Measurements from ENCODE around the gene RPL18. TPM values are rescaled to one million over a fixed set of nuclear protein-coding genes. Genes with fewer than 3 reads are reported as not detected.

RPL18 gene
- total RNA-seq, 1 donor from 2014 or later = 3,293 TPM

DNA sequence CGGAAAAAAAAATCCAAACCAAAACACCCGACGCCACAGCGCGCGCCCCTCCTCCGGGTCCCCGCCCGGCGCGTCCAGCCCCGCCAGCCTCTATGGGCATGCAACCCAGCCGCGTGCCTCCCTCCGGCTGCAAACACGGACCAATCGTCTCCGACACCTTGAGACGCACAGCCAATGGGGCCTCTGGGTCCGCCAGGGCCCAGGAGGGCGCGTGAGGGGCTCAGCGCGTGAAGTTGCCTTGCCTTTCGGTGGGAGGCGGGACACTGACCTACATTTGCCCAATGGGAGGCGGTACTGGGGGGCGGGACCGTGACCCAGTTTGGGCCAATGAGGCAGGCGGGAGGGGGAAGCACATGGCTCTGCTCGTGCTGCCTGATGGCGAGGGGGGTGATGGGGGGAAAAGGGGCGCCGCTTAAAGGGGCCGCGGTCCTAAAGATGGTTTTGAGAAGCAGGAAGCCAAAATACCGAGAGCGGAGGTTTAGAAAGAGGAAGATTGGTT lies 18.5 kb upstream of the RPL18 start:
- DNase-seq (ENCODE audit: low read depth) = peak; percentile 94
- peaks cover 3% of the 10 kb centered on the region for H3K27me3 ChIP-seq (ENCODE audit: control insufficient read depth, insufficient read depth, low read length)
- H3K4me3 ChIP-seq (ENCODE audit: low read depth, low read length) = peak overlapping the region; percentile 56
- TF ChIP-seq, protein P1, sequence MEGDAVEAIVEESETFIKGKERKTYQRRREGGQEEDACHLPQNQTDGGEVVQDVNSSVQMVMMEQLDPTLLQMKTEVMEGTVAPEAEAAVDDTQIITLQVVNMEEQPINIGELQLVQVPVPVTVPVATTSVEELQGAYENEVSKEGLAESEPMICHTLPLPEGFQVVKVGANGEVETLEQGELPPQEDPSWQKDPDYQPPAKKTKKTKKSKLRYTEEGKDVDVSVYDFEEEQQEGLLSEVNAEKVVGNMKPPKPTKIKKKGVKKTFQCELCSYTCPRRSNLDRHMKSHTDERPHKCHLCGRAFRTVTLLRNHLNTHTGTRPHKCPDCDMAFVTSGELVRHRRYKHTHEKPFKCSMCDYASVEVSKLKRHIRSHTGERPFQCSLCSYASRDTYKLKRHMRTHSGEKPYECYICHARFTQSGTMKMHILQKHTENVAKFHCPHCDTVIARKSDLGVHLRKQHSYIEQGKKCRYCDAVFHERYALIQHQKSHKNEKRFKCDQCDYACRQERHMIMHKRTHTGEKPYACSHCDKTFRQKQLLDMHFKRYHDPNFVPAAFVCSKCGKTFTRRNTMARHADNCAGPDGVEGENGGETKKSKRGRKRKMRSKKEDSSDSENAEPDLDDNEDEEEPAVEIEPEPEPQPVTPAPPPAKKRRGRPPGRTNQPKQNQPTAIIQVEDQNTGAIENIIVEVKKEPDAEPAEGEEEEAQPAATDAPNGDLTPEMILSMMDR (IDR thresholded peaks at IDR 0.05; ENCODE audit: insufficient read depth, low read length, poor library complexity, severe bottlenecking) = no peak
- H3K36me3 ChIP-seq (ENCODE audit: control insufficient read depth, insufficient read depth, low read length) = no peaks in the 10 kb centered on the region

- DNase-seq (ENCODE audit: low read depth) = no peak
- H3K36me3 ChIP-seq (ENCODE audit: control insufficient read depth, insufficient read depth, low read length) = no peaks in the 10 kb centered on the region
- H3K4me3 ChIP-seq (ENCODE audit: low read depth, low read length) = peak within 1 kb of the TSS; percentile 56
- peaks cover 3% of the 10 kb centered on the region for H3K27me3 ChIP-seq (ENCODE audit: control insufficient read depth, insufficient read depth, low read length)
- TF ChIP-seq, protein P1 (IDR thresholded peaks at IDR 0.05; ENCODE audit: insufficient read depth, low read length, poor library complexity, severe bottlenecking) = peak; percentile 18
Observed at GRCh38 chr19:48636859-48637448, 18.0 kb upstream of the RPL18 start, which contains the start of gene DBP. Gene DBP, minus strand, starts transcription at chr19:48637379. Its CDS starts 385 bp downstream, at chr19:48636994.

DNA sequence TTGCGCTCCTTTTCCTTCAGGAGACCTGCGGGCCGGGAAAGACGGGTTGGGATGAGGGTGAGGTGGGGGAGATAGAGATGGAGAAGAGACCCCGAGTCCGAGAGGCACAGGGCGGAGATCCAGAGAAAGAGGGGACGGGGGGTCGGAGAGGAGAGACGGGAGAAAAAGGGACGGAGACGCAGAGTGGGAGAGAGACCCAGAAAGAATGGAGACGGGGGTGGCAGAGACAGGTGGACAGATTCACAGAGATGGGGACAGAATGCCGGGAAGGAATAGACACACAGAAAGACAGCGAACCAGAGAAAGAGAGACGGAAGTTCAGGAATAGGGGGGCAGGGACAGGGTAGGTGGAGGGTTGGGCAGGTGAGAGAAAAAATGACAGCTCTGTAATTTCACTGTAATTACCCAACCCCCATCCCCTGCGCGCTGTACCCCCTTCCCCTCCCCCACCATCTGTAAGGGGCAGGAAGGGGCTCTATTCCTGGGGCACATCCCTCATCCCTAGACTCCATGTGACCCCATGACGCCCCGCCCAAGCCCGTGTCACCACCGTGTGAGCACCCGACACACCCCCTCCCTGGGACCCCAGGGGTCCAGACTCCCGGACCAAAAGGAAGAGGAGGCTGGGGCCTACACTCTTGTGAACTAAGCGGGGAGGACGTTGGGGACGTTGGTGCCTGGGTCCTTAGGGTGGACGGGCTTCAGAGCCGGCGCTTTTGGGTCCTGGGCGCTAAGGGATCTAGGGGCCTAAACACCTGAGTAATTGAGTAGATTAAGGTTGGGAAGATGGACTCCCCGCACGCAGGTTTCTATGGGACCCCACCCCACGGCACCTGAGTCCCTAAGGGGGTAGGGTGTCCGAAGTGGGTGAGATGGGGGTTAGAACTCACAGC lies 17.2 kb upstream of the RPL18 start:
- no peaks in the 10 kb centered on the region for H3K36me3 ChIP-seq (ENCODE audit: control insufficient read depth, insufficient read depth, low read length)
- peak overlapping the region; percentile 42 for H3K4me3 ChIP-seq (ENCODE audit: low read depth, low read length)
- TF ChIP-seq, protein P1 (IDR thresholded peaks at IDR 0.05; ENCODE audit: insufficient read depth, low read length, poor library complexity, severe bottlenecking) = no peak
- DNase-seq (ENCODE audit: low read depth) = no peak
- peaks cover 3% of the 10 kb centered on the region for H3K27me3 ChIP-seq (ENCODE audit: control insufficient read depth, insufficient read depth, low read length)

- TF ChIP-seq, protein P1 (IDR thresholded peaks at IDR 0.05; ENCODE audit: insufficient read depth, low read length, poor library complexity, severe bottlenecking) = no peak
- Histone ChIP-seq H3K36me3 (ENCODE audit: control insufficient read depth, insufficient read depth, low read length) (no peaks in the 10 kb centered on the region), H3K4me3 (ENCODE audit: low read depth, low read length) (peak overlapping the region; percentile 42), H3K27me3 (ENCODE audit: control insufficient read depth, insufficient read depth, low read length) (peaks cover 3% of the 10 kb centered on the region)
- no peak for DNase-seq (ENCODE audit: low read depth)
Observed at GRCh38 chr19:48635263-48635965, 16.4 kb upstream of the RPL18 start.

DNA sequence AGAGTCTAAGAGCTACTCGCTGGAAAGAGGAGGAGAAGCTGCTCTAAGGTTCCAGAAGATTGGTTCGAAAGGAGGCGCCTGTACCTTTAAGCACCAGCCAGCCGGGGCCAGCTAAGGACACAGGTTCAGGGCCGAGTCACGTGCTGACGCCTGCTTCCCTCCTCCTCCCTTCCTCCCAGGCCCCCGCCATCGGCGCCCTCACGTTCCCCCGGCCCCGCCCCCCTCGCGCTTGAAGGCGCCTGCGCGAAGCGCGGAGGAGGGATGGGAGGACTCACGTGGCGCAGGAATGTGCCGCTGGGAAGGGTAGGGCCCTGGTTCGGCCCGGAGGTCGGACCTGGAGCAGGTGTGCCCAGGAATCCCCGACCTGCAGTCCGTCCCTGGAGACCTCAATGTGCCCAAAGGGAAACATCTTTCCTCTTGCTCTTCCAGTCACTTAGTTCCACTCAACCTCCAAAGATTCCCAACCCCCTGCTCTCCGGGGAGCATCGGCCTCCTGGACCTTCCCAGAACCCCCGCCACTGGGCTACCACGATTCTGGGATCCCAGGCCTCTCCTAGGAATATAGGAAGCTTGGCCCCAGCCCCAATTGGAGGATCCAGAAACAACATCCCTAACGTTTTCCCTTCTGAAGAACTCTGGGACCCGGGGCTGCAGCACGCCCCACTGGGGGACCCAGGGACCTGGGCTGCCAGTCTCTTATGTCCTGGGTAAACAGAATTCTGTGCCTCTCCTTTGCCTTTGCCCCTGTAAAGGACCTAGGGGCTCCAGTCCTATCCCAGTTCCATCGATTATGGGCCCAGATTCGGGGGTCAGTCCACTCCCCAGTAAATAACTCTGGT lies 15.7 kb upstream of the RPL18 start:
- DNase-seq (ENCODE audit: low read depth) = peak; percentile 85
- no peak overlapping the region for H3K4me3 ChIP-seq (ENCODE audit: low read depth, low read length)
- peaks cover 3% of the 10 kb centered on the region for H3K27me3 ChIP-seq (ENCODE audit: control insufficient read depth, insufficient read depth, low read length)
- no peaks in the 10 kb centered on the region for H3K36me3 ChIP-seq (ENCODE audit: control insufficient read depth, insufficient read depth, low read length)
- TF ChIP-seq, protein P1 (IDR thresholded peaks at IDR 0.05; ENCODE audit: insufficient read depth, low read length, poor library complexity, severe bottlenecking) = no peak

All from kidney epithelial cell (primary cell).